Panc1 (cell line): ENCODE measurements around the gene ARL4A.

ENCODE experiments used
- POLR2AphosphoS5 ChIP-seq: IDR thresholded peaks from 2 replicates; pipeline ENCODE4 v1.6.1; 2012; ENCODE audit warnings: mild to moderate bottlenecking, low read depth, low read length, moderate library complexity
- SIN3A ChIP-seq: IDR thresholded peaks from 2 replicates; pipeline ENCODE4 v1.6.1; 2012; ENCODE audit warnings: low read depth, mild to moderate bottlenecking, low read length, moderate library complexity, borderline replicate concordance; ENCODE audit not compliant: insufficient read depth
- TF ChIP-seq, protein P1 (sequence below): fragments of 450-650 bp; IDR thresholded peaks from 2 replicates; pipeline ENCODE4 v1.5.1; 2017; ENCODE audit warnings: mild to moderate bottlenecking
- TF ChIP-seq, protein P2 (sequence below), 2 experiments: IDR thresholded peaks; 2 replicates each; pipeline ENCODE4 v1.6.1; 2011 to 2012; ENCODE audit warnings: low read depth in 2 of 2, control low read depth in 1 of 2, low read length in 1 of 2, mild to moderate bottlenecking in 1 of 2, moderate library complexity in 1 of 2; ENCODE audit not compliant: insufficient read depth in 1 of 2

DNA sequence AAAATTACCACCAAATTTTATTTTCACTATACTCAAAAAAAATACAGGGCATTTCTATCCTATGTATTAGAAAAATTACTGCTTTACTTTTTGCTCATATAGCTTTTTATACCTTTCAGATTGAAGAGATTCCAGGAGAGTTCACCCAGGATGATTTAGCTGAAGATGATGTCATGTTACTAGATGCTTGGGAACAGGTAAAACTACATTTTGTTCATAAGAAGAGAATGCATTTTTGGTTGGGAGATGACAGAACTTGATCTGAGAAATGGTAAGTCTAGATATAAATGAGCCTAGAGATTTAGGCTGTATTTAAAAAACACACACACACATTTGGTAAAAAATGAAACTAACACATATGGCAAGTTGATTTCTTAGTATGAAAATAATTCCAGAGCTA, 38.1 kb upstream of the ARL4A start:
- TF ChIP-seq POLR2AphosphoS5: no peak
- TF ChIP-seq, protein P1, sequence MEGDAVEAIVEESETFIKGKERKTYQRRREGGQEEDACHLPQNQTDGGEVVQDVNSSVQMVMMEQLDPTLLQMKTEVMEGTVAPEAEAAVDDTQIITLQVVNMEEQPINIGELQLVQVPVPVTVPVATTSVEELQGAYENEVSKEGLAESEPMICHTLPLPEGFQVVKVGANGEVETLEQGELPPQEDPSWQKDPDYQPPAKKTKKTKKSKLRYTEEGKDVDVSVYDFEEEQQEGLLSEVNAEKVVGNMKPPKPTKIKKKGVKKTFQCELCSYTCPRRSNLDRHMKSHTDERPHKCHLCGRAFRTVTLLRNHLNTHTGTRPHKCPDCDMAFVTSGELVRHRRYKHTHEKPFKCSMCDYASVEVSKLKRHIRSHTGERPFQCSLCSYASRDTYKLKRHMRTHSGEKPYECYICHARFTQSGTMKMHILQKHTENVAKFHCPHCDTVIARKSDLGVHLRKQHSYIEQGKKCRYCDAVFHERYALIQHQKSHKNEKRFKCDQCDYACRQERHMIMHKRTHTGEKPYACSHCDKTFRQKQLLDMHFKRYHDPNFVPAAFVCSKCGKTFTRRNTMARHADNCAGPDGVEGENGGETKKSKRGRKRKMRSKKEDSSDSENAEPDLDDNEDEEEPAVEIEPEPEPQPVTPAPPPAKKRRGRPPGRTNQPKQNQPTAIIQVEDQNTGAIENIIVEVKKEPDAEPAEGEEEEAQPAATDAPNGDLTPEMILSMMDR: no peak
- no peak for TF ChIP-seq SIN3A
- TF ChIP-seq, protein P2, sequence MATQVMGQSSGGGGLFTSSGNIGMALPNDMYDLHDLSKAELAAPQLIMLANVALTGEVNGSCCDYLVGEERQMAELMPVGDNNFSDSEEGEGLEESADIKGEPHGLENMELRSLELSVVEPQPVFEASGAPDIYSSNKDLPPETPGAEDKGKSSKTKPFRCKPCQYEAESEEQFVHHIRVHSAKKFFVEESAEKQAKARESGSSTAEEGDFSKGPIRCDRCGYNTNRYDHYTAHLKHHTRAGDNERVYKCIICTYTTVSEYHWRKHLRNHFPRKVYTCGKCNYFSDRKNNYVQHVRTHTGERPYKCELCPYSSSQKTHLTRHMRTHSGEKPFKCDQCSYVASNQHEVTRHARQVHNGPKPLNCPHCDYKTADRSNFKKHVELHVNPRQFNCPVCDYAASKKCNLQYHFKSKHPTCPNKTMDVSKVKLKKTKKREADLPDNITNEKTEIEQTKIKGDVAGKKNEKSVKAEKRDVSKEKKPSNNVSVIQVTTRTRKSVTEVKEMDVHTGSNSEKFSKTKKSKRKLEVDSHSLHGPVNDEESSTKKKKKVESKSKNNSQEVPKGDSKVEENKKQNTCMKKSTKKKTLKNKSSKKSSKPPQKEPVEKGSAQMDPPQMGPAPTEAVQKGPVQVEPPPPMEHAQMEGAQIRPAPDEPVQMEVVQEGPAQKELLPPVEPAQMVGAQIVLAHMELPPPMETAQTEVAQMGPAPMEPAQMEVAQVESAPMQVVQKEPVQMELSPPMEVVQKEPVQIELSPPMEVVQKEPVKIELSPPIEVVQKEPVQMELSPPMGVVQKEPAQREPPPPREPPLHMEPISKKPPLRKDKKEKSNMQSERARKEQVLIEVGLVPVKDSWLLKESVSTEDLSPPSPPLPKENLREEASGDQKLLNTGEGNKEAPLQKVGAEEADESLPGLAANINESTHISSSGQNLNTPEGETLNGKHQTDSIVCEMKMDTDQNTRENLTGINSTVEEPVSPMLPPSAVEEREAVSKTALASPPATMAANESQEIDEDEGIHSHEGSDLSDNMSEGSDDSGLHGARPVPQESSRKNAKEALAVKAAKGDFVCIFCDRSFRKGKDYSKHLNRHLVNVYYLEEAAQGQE (IDR thresholded peaks at IDR 0.05; ENCODE audit: insufficient read depth in 1 of 2, low read depth in 2 of 2, low read length in 1 of 2): no peak
